ENCODE data around the gene MRPL41.
A peak's percentile ranks its signal among the peaks of the same experiment; 100 is the strongest.
"Not testable (repeated sequence)": the region's sequence is repeated elsewhere in the genome, so short reads cannot be mapped to it uniquely, and the experiment has no call there.

MRPL41 gene

GRCh38 chr9:137590123-137590468, 38.4 kb downstream of the MRPL41 start:
- Histone ChIP-seq H3K9me3 (ENCODE audit: low read length) (no peaks in the 10 kb centered on the region), H3K4me3 (ENCODE audit: low read depth in 1 of 2, low read length in 2 of 2) (no peak overlapping the region), H3K9ac (ENCODE audit: low read length) (no peak overlapping the region), H3K4me1 (ENCODE audit: insufficient read depth, low read length) (peaks cover 15% of the 10 kb centered on the region), H3K27ac (ENCODE audit: low read depth, low read length) (no peak overlapping the region), H3K27me3 (ENCODE audit: control insufficient read depth in 1 of 2, insufficient read depth in 2 of 2, low read length in 2 of 2) (no peaks in the 10 kb centered on the region), H3K36me3 (ENCODE audit: insufficient read depth, low read length) (peaks cover 24% of the 10 kb centered on the region)

- H3K4me3 ChIP-seq (ENCODE audit: low read depth in 1 of 2, low read length in 2 of 2) = peak within 1 kb of the TSS; percentile 64 to 85
- H3K27me3 ChIP-seq (ENCODE audit: control insufficient read depth in 1 of 2, insufficient read depth in 2 of 2, low read length in 2 of 2) = no peaks in the 10 kb centered on the region
- no peak within 1 kb of the TSS for H3K9ac ChIP-seq (ENCODE audit: low read length)
- H3K27ac ChIP-seq (ENCODE audit: low read depth, low read length) = peak within 1 kb of the TSS; percentile 52
- peaks cover 15% of the 10 kb centered on the region for H3K4me1 ChIP-seq (ENCODE audit: insufficient read depth, low read length)
- H3K36me3 ChIP-seq (ENCODE audit: insufficient read depth, low read length) = peaks cover 20% of the 10 kb centered on the region
- H3K9me3 ChIP-seq (ENCODE audit: low read length) = no peaks in the 10 kb centered on the region
Measured at GRCh38 chr9:137590469-137591383, 39.0 kb downstream of the MRPL41 start, which contains the start of gene ZMYND19. Gene ZMYND19 (minus strand): TSS chr9:137590512. CDS start chr9:137590263, 249 bp downstream.

- Histone ChIP-seq H3K4me1 (ENCODE audit: insufficient read depth, low read length) (peaks cover 15% of the 10 kb centered on the region), H3K27me3 (ENCODE audit: control insufficient read depth in 1 of 2, insufficient read depth in 2 of 2, low read length in 2 of 2) (no peaks in the 10 kb centered on the region), H3K27ac (ENCODE audit: low read depth, low read length) (no peak overlapping the region), H3K9me3 (ENCODE audit: low read length) (no peaks in the 10 kb centered on the region), H3K9ac (ENCODE audit: low read length) (no peak overlapping the region), H3K36me3 (ENCODE audit: insufficient read depth, low read length) (peaks cover 2% of the 10 kb centered on the region), H3K4me3 (ENCODE audit: low read depth in 1 of 2, low read length in 2 of 2) (no peak overlapping the region)
Measured at GRCh38 chr9:137592767-137593166, 41.1 kb downstream of the MRPL41 start.

GRCh38 chr9:137593176-137593575, 41.5 kb downstream of the MRPL41 start:
- no peaks in the 10 kb centered on the region for H3K27me3 ChIP-seq (ENCODE audit: control insufficient read depth in 1 of 2, insufficient read depth in 2 of 2, low read length in 2 of 2)
- no peaks in the 10 kb centered on the region for H3K36me3 ChIP-seq (ENCODE audit: insufficient read depth, low read length)
- no peak overlapping the region for H3K27ac ChIP-seq (ENCODE audit: low read depth, low read length)
- H3K4me3 ChIP-seq (ENCODE audit: low read depth in 1 of 2, low read length in 2 of 2) = no peak overlapping the region
- no peaks in the 10 kb centered on the region for H3K9me3 ChIP-seq (ENCODE audit: low read length)
- H3K9ac ChIP-seq (ENCODE audit: low read length) = no peak overlapping the region
- peaks cover 15% of the 10 kb centered on the region for H3K4me1 ChIP-seq (ENCODE audit: insufficient read depth, low read length)

- not testable (repeated sequence) for H3K36me3 ChIP-seq (ENCODE audit: insufficient read depth, low read length); H3K9me3 ChIP-seq (ENCODE audit: low read length); H3K27ac ChIP-seq (ENCODE audit: low read depth, low read length); H3K4me1 ChIP-seq (ENCODE audit: insufficient read depth, low read length); H3K27me3 ChIP-seq (ENCODE audit: control insufficient read depth in 1 of 2, insufficient read depth in 2 of 2, low read length in 2 of 2); H3K9ac ChIP-seq (ENCODE audit: low read length); H3K4me3 ChIP-seq (ENCODE audit: low read depth in 1 of 2, low read length in 2 of 2)
Measured at GRCh38 chr9:137596577-137596976, 44.9 kb downstream of the MRPL41 start.

GRCh38 chr9:137598943-137599342, 47.3 kb downstream of the MRPL41 start:
- H3K27ac ChIP-seq (ENCODE audit: low read depth, low read length) = no peak overlapping the region
- no peak overlapping the region for H3K4me3 ChIP-seq (ENCODE audit: low read depth in 1 of 2, low read length in 2 of 2)
- no peak overlapping the region for H3K9ac ChIP-seq (ENCODE audit: low read length)
- H3K27me3 ChIP-seq (ENCODE audit: control insufficient read depth in 1 of 2, insufficient read depth in 2 of 2, low read length in 2 of 2) = no peaks in the 10 kb centered on the region
- H3K4me1 ChIP-seq (ENCODE audit: insufficient read depth, low read length) = no peaks in the 10 kb centered on the region
- H3K9me3 ChIP-seq (ENCODE audit: low read length) = no peaks in the 10 kb centered on the region
- no peaks in the 10 kb centered on the region for H3K36me3 ChIP-seq (ENCODE audit: insufficient read depth, low read length)
